HCT116 (cell line): Measurements from ENCODE around the gene DRAXIN. TPM values are rescaled to one million over a fixed set of nuclear protein-coding genes. Genes with fewer than 3 reads are reported as not detected.

Experiments used
- ATAC-seq: fragments of 200-7000 bp; cut with Tn5 transposase; 2 replicates; pipeline ENCODE4 v1.9.1; 2020; ENCODE audit warnings: mild to moderate bottlenecking, moderate library complexity
- BruUV-seq: library from RNA; stranded (reverse); fragments of 400-500 nt; replicated peaks from 2 replicates; lab custom pipeline; 2021; lab: Mats Ljungman, UMichigan
- CTCF ChIA-PET: fragments of 300-600 bp; sonication (Branson Sonifier 250); formaldehyde crosslinking; loops from one replicate; lab custom pipeline; 2021; ENCODE audit warnings: antibody characterized with exemption; lab: Charles Lee
- POLR2A ChIA-PET: fragments of 300-600, 350-600 bp; sonication (Branson Sonifier 250); formaldehyde crosslinking; loops from one replicate; lab custom pipeline; 2021; ENCODE audit warnings: antibody characterized with exemption; lab: Charles Lee
- RAD21 ChIA-PET, 2 experiments: fragments of 300-600 bp; sonication (Branson Sonifier 250); formaldehyde crosslinking; loops; one replicate each; lab custom pipeline; 2023; ENCODE audit warnings: low total read pairs in 2 of 2; ENCODE audit not compliant: uncharacterized antibody in 2 of 2, unreplicated experiment in 2 of 2, low non-redundant PET in 1 of 2; lab: Charles Lee
- DNase-seq: peaks from one replicate; pipeline ENCODE4 v3.0.0-alpha.2; 2010; ENCODE audit warnings: low read depth, low spot score
- H2AFZ ChIP-seq: fragments of 200-600 bp; shearing (Covaris generic), sonication (generic); 2 replicates; pipeline ENCODE4 v1.6.1; 2017; ENCODE audit warnings: low read depth, mixed run types, mixed read lengths, antibody characterized with exemption, low read length; ENCODE audit not compliant: poor library complexity, severe bottlenecking
- H3K27ac ChIP-seq: 2 replicates; pipeline ENCODE4 v1.5.1; 2012; ENCODE audit warnings: low read depth, low read length
- H3K27me3 ChIP-seq: fragments of 200-600 bp; sonication (generic); 2 replicates; pipeline ENCODE4 v1.6.1; 2016; ENCODE audit warnings: mixed run types, low read length, mixed read lengths; ENCODE audit not compliant: insufficient read depth
- H3K36me3 ChIP-seq, 2 experiments: fragments of 200-500 bp in 1 of 2; fragments of 200-600 bp in 1 of 2; sonication (Bioruptor generic) in 1 of 2; sonication (generic) in 1 of 2; 2 replicates each; pipeline versions ENCODE4 v1.5.1 to v1.6.1; 2014 to 2016; ENCODE audit warnings: low read length in 2 of 2, inconsistent platforms in 1 of 2, mixed read lengths in 1 of 2, mixed run types in 1 of 2; ENCODE audit not compliant: insufficient read depth in 2 of 2, control insufficient read depth in 1 of 2
- H3K4me1 ChIP-seq, 2 experiments: fragments of 200-600 bp in 1 of 2; sonication (generic) in 1 of 2; 2 replicates each; pipeline versions ENCODE4 v1.5.1 to v1.6.1; 2012 to 2017; ENCODE audit warnings: low read length in 2 of 2, inconsistent platforms in 1 of 2, mild to moderate bottlenecking in 1 of 2, mixed read lengths in 1 of 2, mixed run types in 1 of 2, moderate library complexity in 1 of 2; ENCODE audit not compliant: insufficient read depth in 2 of 2, control insufficient read depth in 1 of 2
- H3K4me2 ChIP-seq: fragments of 200-600 bp; sonication (generic); 2 replicates; pipeline ENCODE4 v1.6.1; 2017; ENCODE audit warnings: mixed run types, low read length, mixed read lengths
- H3K4me3 ChIP-seq, 2 experiments: fragments of 200-600 bp in 1 of 2; sonication (generic) in 1 of 2; replicated peaks in 1 of 2; 2 replicates each; pipeline ENCODE4 v1.5.1; 2011 to 2016; ENCODE audit warnings: low read length in 2 of 2, control low read depth in 1 of 2, low read depth in 1 of 2, mild to moderate bottlenecking in 1 of 2, mixed read lengths in 1 of 2, mixed run types in 1 of 2
- H3K79me2 ChIP-seq: fragments of 200-600 bp; sonication (generic); 2 replicates; pipeline ENCODE4 v1.6.1; 2017; ENCODE audit warnings: mild to moderate bottlenecking, mixed run types, low read length, moderate library complexity, mixed read lengths; ENCODE audit not compliant: insufficient read depth
- H3K9ac ChIP-seq: fragments of 200-600 bp; sonication (generic); 2 replicates; pipeline ENCODE4 v1.6.1; 2016; ENCODE audit warnings: low read length, mixed read lengths
- H3K9me2 ChIP-seq: fragments of 200-600 bp; sonication (generic), shearing (Covaris generic); 2 replicates; pipeline ENCODE4 v1.6.1; 2017; ENCODE audit warnings: mixed run types, mild to moderate bottlenecking, moderate library complexity; ENCODE audit not compliant: insufficient read depth
- H3K9me3 ChIP-seq, 2 experiments: fragments of 200-500 bp in 1 of 2; fragments of 200-600 bp in 1 of 2; sonication (Bioruptor generic) in 1 of 2; sonication (generic) in 1 of 2; 2 replicates each; pipeline ENCODE4 v1.6.1; 2014 to 2017; ENCODE audit warnings: low read length in 2 of 2, mixed read lengths in 2 of 2, inconsistent platforms in 1 of 2, low read depth in 1 of 2, mild to moderate bottlenecking in 1 of 2, mixed run types in 1 of 2, moderate library complexity in 1 of 2; ENCODE audit not compliant: control insufficient read depth in 1 of 2, insufficient read depth in 1 of 2
- H4K20me1 ChIP-seq: fragments of 200-600 bp; sonication (generic), shearing (Covaris generic); 2 replicates; pipeline ENCODE4 v1.6.1; 2017; ENCODE audit warnings: mixed run types, mild to moderate bottlenecking, moderate library complexity; ENCODE audit not compliant: insufficient read depth
- ATF3 ChIP-seq: IDR thresholded peaks from 2 replicates; pipeline ENCODE4 v1.6.1; 2012
- CTCF ChIP-seq, 3 experiments: fragments of 200-600 bp in 1 of 3; sonication (generic) in 1 of 3; IDR thresholded peaks in 2 of 3; conservative IDR thresholded peaks in 1 of 3; 2 replicates each; pipeline ENCODE4 v1.5.1; 2012 to 2017; ENCODE audit warnings: low read depth in 2 of 3, low read length in 2 of 3, antibody characterized with exemption in 1 of 3, borderline replicate concordance in 1 of 3, control low read depth in 1 of 3, mild to moderate bottlenecking in 1 of 3, mixed read lengths in 1 of 3, mixed run types in 1 of 3, moderate library complexity in 1 of 3; ENCODE audit not compliant: insufficient read depth in 1 of 3
- EGR1 ChIP-seq: IDR thresholded peaks from 2 replicates; pipeline ENCODE4 v1.6.1; 2012; ENCODE audit warnings: low read depth
- ELF1 ChIP-seq: IDR thresholded peaks from 2 replicates; pipeline ENCODE4 v1.6.1; 2012; ENCODE audit warnings: low read depth, borderline replicate concordance
- EZH2 ChIP-seq: fragments of 200-600 bp; sonication (generic); IDR thresholded peaks from 2 replicates; pipeline ENCODE4 v1.6.1; 2017; ENCODE audit warnings: antibody characterized with exemption, mixed run types
- EZH2phosphoT487 ChIP-seq: fragments of 200-600 bp; IDR thresholded peaks from 2 replicates; pipeline ENCODE4 v1.6.1; 2018; ENCODE audit warnings: antibody characterized with exemption, borderline replicate concordance
- FOSL1 ChIP-seq: IDR thresholded peaks from 2 replicates; pipeline ENCODE4 v1.6.1; 2012; ENCODE audit warnings: low read depth
- MAX ChIP-seq: IDR thresholded peaks from 2 replicates; pipeline ENCODE4 v1.6.1; 2012
- POLR2A ChIP-seq: IDR thresholded peaks from 2 replicates; pipeline ENCODE4 v1.7.0; 2011; ENCODE audit warnings: borderline replicate concordance; ENCODE audit not compliant: insufficient read depth, insufficient read length; ENCODE audit errors: extremely low read depth
- RAD21 ChIP-seq: IDR thresholded peaks from 2 replicates; pipeline ENCODE4 v1.6.1; 2012; ENCODE audit warnings: low read depth, mild to moderate bottlenecking
- REST ChIP-seq: IDR thresholded peaks from 2 replicates; pipeline ENCODE4 v1.6.1; 2012; ENCODE audit warnings: low read depth
- SIN3A ChIP-seq: IDR thresholded peaks from 2 replicates; pipeline ENCODE4 v1.6.1; 2012; ENCODE audit warnings: low read depth
- SP1 ChIP-seq: IDR thresholded peaks from 2 replicates; pipeline ENCODE4 v1.6.1; 2012; ENCODE audit warnings: low read depth
- SRF ChIP-seq: IDR thresholded peaks from 2 replicates; pipeline ENCODE4 v1.6.1; 2012; ENCODE audit warnings: low read depth
- YY1 ChIP-seq: IDR thresholded peaks from 2 replicates; pipeline ENCODE4 v1.6.1; 2011; ENCODE audit warnings: low read length, low read depth, moderate library complexity, mild to moderate bottlenecking; ENCODE audit not compliant: insufficient replicate concordance; ENCODE audit errors: extremely low read depth
- ZBTB33 ChIP-seq: IDR thresholded peaks from 2 replicates; pipeline ENCODE4 v1.6.1; 2011; ENCODE audit warnings: mild to moderate bottlenecking, low read length, moderate library complexity; ENCODE audit not compliant: insufficient replicate concordance; ENCODE audit errors: extremely low read depth
- ZNF274 ChIP-seq: fragments of 200-500 bp; sonication (Bioruptor generic); IDR thresholded peaks from 2 replicates; pipeline ENCODE4 v1.6.1; 2014; ENCODE audit warnings: mild to moderate bottlenecking, low read depth, low read length, inconsistent platforms
- intact Hi-C: fragments of 100-400 bp; cut with micrococcal nuclease; formaldehyde crosslinking; loops from 2 replicates; pipeline ENCODE4 v1.10.0; 2022
- total RNA-seq: library from RNA; stranded (reverse); gene quantifications from one replicate; pipeline ENCODE4 v1.2.1, GENCODE V29; 2021; ENCODE audit not compliant: unreplicated experiment

DRAXIN gene
- total RNA-seq, 1 experiment from 2014 or later: 0.47 TPM

GRCh38 chr1:11690397-11691301 lies 861 bp upstream of the DRAXIN start:
- intact Hi-C loops: no loop called here
- peak; percentile 59 for ATAC-seq
- TF ChIP-seq CTCF (IDR thresholded peaks at IDR 0.05 in 2 of 3, conservative IDR thresholded peaks at IDR 0.05 in 1 of 3; ENCODE audit: borderline replicate concordance in 1 of 3, insufficient read depth in 1 of 3, low read depth in 2 of 3, low read length in 2 of 3) (peak in 1 of 3 experiments; percentile 30; a peak in 2 of 6 replicates), SP1 (no peak), EZH2 (no peak), ATF3 (no peak), ELF1 (no peak), ZNF274 (no peak), YY1 (no peak), RAD21 (no peak; the same call in 1 of the 2 replicates), SRF (no peak), POLR2A (no peak), REST (no peak), FOSL1 (no peak), EZH2phosphoT487 (no peak), MAX (peak; percentile 15; the same call in 1 of the 2 replicates), SIN3A (no peak), EGR1 (no peak), ZBTB33 (no peak)

More at GRCh38 chr1:11690397-11691301, 861 bp upstream of the DRAXIN start:
- RAD21 ChIA-PET: interaction anchor here in 1 of 2 experiments (0.9 kb wide), 1 partner anchor 29 kb away, joined by 3 read pairs; no protein-coding TSS in a partner anchor
- no peak for DNase-seq
- no peaks in the 10 kb centered on the region for H3K9me2 ChIP-seq
- no peaks in the 10 kb centered on the region for H3K9me3 ChIP-seq
- peaks cover 33 to 47% of the 10 kb centered on the region in 2 experiments for H3K4me1 ChIP-seq
- POLR2A ChIA-PET: interaction anchor here (0.7 to 1.9 kb wide), 6 partner anchors 9 to 219 kb away, joined by 4 to 14 read pairs (median 4); partner anchors contain the start of genes FBXO6 and MAD2L2
- peaks cover 17% of the 10 kb centered on the region; the same call in 1 of the 2 replicates for H3K27me3 ChIP-seq
- no TSS peak for BruUV-seq
- CTCF ChIA-PET: interaction anchor here (0.7 to 1.7 kb wide), 5 partner anchors 9 to 29 kb away, joined by 3 to 7 read pairs (median 4); partner anchors contain the start of gene FBXO6
- peak overlapping the region; percentile 30; the same call in 1 of the 2 replicates for H3K27ac ChIP-seq
- no peaks in the 10 kb centered on the region for H3K79me2 ChIP-seq
- peak overlapping the region; percentile 65 for H3K9ac ChIP-seq
- peak overlapping the region; percentile 94 for H2AFZ ChIP-seq
- peak overlapping the region; percentile 50 to 69 for H3K4me3 ChIP-seq
- peak overlapping the region; percentile 98 for H3K4me2 ChIP-seq
- no peaks in the 10 kb centered on the region for H3K36me3 ChIP-seq
- no peaks in the 10 kb centered on the region for H4K20me1 ChIP-seq
